Glutamatergic neuron (in vitro differentiated cells): Measurements from ENCODE around the gene MRPL19. TPM values are rescaled to one million over a fixed set of nuclear protein-coding genes. Genes with fewer than 3 reads are reported as not detected.

Experiments
- DNase-seq: peaks from one replicate; pipeline ENCODE4 v3.0.0; 2022
- H3K27ac Mint-ChIP-seq: one replicate; pipeline ENCODE4 v1.8.0; 2020; ENCODE audit warnings: mild to moderate bottlenecking, mixed read lengths, inconsistent platforms; ENCODE audit not compliant: unreplicated experiment
- H3K27me3 Mint-ChIP-seq: one replicate; pipeline ENCODE4 v1.8.0; 2020; ENCODE audit warnings: mild to moderate bottlenecking, moderate library complexity, mixed read lengths, inconsistent platforms; ENCODE audit not compliant: unreplicated experiment
- H3K36me3 Mint-ChIP-seq: one replicate; pipeline ENCODE4 v1.8.0; 2020; ENCODE audit warnings: mild to moderate bottlenecking, mixed read lengths, inconsistent platforms; ENCODE audit not compliant: unreplicated experiment
- H3K4me1 Mint-ChIP-seq: one replicate; pipeline ENCODE4 v1.8.0; 2020; ENCODE audit warnings: mild to moderate bottlenecking, low read depth, mixed read lengths, inconsistent platforms; ENCODE audit not compliant: unreplicated experiment
- H3K4me3 Mint-ChIP-seq: one replicate; pipeline ENCODE4 v1.8.0; 2020; ENCODE audit warnings: mild to moderate bottlenecking, mixed read lengths, inconsistent platforms; ENCODE audit not compliant: unreplicated experiment
- H3K9me3 Mint-ChIP-seq: one replicate; pipeline ENCODE4 v1.8.0; 2020; ENCODE audit warnings: mild to moderate bottlenecking, moderate library complexity, mixed read lengths, inconsistent platforms; ENCODE audit not compliant: unreplicated experiment
- CTCF ChIP-seq: fragments of 200-600 bp; sonication (generic); IDR thresholded peaks from one replicate; pipeline ENCODE4 v1.5.0; 2021; ENCODE audit not compliant: partially characterized antibody, unreplicated experiment
- total RNA-seq: library from RNA; stranded (reverse); fragmentation: NEBNext Ultra II Directional; extraction: Animal tissue kit (Norgen Biotek cat#: 25700); gene quantifications from one replicate; pipeline ENCODE4 v1.2.1, GENCODE V29; 2021; ENCODE audit not compliant: unreplicated experiment

Gene MRPL19
- total RNA-seq, 1 donor from 2014 or later, result 44.6 TPM

DNA sequence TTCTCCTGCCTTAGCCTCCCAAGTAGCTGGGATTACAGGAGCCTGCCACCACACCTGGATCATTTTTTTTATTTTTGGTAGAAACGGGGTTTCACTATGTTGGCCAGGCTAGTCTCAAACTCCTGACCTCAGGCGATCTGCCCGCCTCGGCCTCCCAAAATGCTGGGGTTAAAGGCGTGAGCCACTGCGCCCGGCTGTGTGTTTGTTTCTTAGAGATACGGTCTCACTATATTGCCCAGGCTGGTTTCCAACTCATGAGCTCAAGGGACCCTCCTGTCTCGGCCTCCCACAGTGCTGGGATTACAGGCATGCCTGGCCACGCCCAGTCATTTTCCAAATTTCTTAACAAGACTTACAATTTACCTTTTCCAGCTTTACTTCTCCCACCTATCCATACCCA, 940 bp upstream of the MRPL19 start:
- H3K4me3 Mint-ChIP-seq, result no peak overlapping the region

DNA sequence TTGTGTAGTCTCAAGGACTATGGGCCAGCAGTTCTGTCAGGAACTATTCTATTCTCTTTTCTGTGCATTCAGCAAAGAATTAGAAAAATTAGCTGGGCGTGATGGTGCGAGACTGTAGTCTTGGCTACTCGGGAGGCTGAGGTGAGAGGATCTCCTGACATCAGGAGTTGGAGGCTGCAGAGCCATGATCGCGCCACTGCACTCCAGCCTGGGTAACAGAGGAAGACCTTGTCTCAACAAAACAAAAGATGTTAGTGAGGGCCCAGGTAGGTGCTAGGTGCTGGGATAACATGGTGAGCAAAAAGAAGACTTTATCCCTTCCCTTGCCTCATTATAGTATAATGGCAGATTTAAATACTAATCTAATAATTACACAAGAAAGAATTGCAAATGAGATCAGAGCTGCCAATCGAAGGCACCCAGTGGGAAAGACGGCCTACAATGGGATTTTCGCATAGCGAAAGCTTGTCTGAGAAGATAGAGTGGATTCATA, 447 bp upstream of the MRPL19 start:
- Mint-ChIP-seq H3K4me1 (peaks cover 3% of the 10 kb centered on the region), H3K27ac (peak overlapping the region; percentile 96), H3K27me3 (no peaks in the 10 kb centered on the region), H3K36me3 (no peaks in the 10 kb centered on the region), H3K4me3 (peak overlapping the region; percentile 97), H3K9me3 (peaks cover 2% of the 10 kb centered on the region)
- DNase-seq, result no peak
- no peak for TF ChIP-seq CTCF

More for the DNA sequence above, 940 bp upstream of the MRPL19 start:
- TF ChIP-seq CTCF, result no peak
- Mint-ChIP-seq H3K36me3 (no peaks in the 10 kb centered on the region), H3K4me1 (peaks cover 3% of the 10 kb centered on the region), H3K27me3 (no peaks in the 10 kb centered on the region), H3K9me3 (peaks cover 2% of the 10 kb centered on the region), H3K27ac (peak overlapping the region; percentile 96)
- no peak for DNase-seq

DNA sequence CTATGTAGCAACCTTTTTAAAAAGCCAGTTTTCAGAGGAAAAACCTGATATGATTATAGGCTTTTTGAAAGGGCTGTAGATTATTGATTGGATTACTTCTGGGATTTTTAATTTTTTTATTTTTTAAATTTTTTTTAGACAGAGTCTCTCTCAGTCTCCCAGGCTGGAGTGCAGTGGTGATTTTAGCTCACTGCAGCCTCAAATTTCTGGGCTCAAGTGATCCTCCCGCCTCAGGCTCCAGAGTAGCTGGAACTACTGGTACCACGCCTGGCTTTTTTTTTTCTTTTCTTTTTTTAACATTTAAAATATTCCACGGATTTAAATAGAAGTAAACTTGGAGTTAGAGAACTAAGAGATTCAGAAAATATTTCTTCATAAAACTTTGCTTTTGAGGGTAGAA, 1.2 kb downstream of the MRPL19 start:
- H3K27ac Mint-ChIP-seq, result no peak overlapping the region
- no peaks in the 10 kb centered on the region for H3K27me3 Mint-ChIP-seq

GRCh38 chr2:75654012-75654411, 7.4 kb downstream of the MRPL19 start:
- Mint-ChIP-seq H3K4me3 (no peak overlapping the region), H3K27me3 (no peaks in the 10 kb centered on the region), H3K36me3 (no peaks in the 10 kb centered on the region), H3K9me3 (no peaks in the 10 kb centered on the region), H3K27ac (no peak overlapping the region), H3K4me1 (no peaks in the 10 kb centered on the region)
- DNase-seq, result no peak
- TF ChIP-seq CTCF, result no peak

More for the DNA sequence above, 1.2 kb downstream of the MRPL19 start:
- peak; percentile 7 for TF ChIP-seq CTCF
- H3K36me3 Mint-ChIP-seq, result no peaks in the 10 kb centered on the region
- DNase-seq, result no peak
- H3K9me3 Mint-ChIP-seq, result peaks cover 2% of the 10 kb centered on the region
- peak overlapping the region; percentile 97 for H3K4me3 Mint-ChIP-seq
- H3K4me1 Mint-ChIP-seq, result peaks cover 3% of the 10 kb centered on the region

GRCh38 chr2:75655861-75656260, 9.3 kb downstream of the MRPL19 start:
- peaks cover 2% of the 10 kb centered on the region for H3K27me3 Mint-ChIP-seq
- H3K36me3 Mint-ChIP-seq, result peaks cover 10% of the 10 kb centered on the region
- no peak overlapping the region for H3K27ac Mint-ChIP-seq

More at GRCh38 chr2:75655861-75656260, 9.3 kb downstream of the MRPL19 start:
- Mint-ChIP-seq H3K4me3 (no peak overlapping the region), H3K4me1 (no peaks in the 10 kb centered on the region), H3K9me3 (no peaks in the 10 kb centered on the region)
- no peak for TF ChIP-seq CTCF
- no peak for DNase-seq
